Fibroblast of mammary gland (primary cell): ENCODE results near the gene SFXN2.

ENCODE experiments used
- DNase-seq: peaks from one replicate; pipeline ENCODE4 v3.0.0-alpha.2; 2010; ENCODE audit warnings: low read depth
- H3K4me3 ChIP-seq: 2 replicates; pipeline ENCODE4 v1.5.1; 2011; ENCODE audit warnings: low read depth, mild to moderate bottlenecking, low read length, moderate library complexity; ENCODE audit not compliant: control insufficient read depth
- CTCF ChIP-seq: conservative IDR thresholded peaks from 2 replicates; pipeline ENCODE4 v1.5.1; 2011; ENCODE audit warnings: low read depth, low read length, inconsistent platforms; ENCODE audit not compliant: control insufficient read depth, insufficient read depth

Gene SFXN2

GRCh38 chr10:102701272-102701671 lies 13.2 kb upstream of the SFXN2 start:
- no peak overlapping the region for H3K4me3 ChIP-seq
- no peak for TF ChIP-seq CTCF
- DNase-seq: no peak

GRCh38 chr10:102701796-102702195 lies 12.6 kb upstream of the SFXN2 start:
- TF ChIP-seq CTCF: no peak
- no peak for DNase-seq
- H3K4me3 ChIP-seq: no peak overlapping the region

DNA sequence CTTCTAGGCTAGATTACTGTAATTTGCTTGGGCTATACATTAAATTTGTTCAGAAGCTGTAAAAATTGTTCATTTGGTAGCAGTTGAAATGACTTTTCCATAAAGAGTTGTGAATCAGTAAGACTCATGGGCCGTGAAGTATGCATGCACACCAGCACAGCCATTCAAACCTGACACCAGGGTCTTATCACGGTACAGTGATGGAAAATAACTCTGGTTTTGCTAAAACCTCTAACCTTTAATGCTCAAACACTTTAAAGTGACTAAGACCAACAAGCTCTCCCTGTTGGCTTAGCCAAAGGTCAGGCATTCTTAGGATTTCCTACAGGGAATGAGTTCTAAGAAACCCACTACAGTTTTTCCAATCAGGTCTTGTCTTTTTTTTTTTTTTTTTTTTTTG lies 11.7 kb upstream of the SFXN2 start:
- no peak for TF ChIP-seq CTCF
- DNase-seq: no peak
- H3K4me3 ChIP-seq: no peak overlapping the region

DNA sequence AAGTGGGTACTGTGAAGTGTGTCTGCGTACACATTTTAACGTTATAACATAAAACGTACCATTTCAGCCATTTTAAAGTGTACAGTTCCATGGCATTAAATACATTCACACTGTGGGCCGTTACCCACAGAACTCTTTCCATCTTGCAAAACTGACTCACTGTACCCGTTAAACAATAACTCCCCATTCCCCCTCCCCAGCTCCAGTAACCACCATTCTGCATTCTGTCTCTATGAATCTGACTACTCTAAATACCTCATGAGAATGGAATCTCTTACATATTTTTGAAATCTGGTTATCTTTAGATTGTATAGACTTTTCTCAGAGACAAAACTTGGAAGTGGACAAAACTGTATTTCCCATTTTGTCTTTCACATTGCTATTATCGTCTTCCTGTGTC lies 9.5 kb upstream of the SFXN2 start:
- no peak for TF ChIP-seq CTCF
- no peak overlapping the region for H3K4me3 ChIP-seq
- DNase-seq: peak; percentile 36

- TF ChIP-seq CTCF: no peak
- no peak for DNase-seq
- H3K4me3 ChIP-seq: no peak overlapping the region
These were observed 8.9 kb upstream of the SFXN2 start for GRCh38 chr10:102705531-102705930.

DNA sequence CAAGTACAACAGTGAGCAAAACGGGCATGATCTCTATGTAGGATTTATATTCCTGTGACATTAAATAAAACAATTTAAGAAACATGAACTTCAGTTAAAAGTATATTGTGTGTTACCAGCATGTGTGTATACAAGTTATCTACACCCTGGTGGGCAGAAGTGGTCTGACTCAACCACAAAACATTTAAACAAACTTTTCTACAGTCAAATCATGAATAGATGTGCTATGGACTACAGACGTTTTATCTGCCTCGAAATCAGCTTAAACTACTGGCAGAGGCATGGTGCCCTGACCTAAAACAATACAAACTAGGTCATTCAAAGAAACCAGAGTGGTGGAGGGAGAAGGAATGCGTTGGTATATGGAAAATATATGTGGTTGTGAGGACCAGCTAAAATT lies 3.8 kb upstream of the SFXN2 start:
- DNase-seq: peak; percentile 63
- peak; percentile 16 for TF ChIP-seq CTCF
- no peak overlapping the region for H3K4me3 ChIP-seq

- no peak overlapping the region for H3K4me3 ChIP-seq
These were observed 2.3 kb upstream of the SFXN2 start for GRCh38 chr10:102712089-102712488.

More at GRCh38 chr10:102712089-102712488, 2.3 kb upstream of the SFXN2 start:
- no peak for TF ChIP-seq CTCF
- no peak for DNase-seq
